Activated T-cell treated with anti-CD3 and anti-CD28 coated beads for 4 hours (primary cell): Measurements from ENCODE around the gene CNIH2.

ENCODE experiments used
- DNase-seq: peaks from one replicate; pipeline ENCODE4 v3.0.0-alpha.2; 2020

Gene CNIH2

GRCh38 chr11:66333220-66333877 is 55.4 kb downstream of the CNIH2 start:
- no peak for DNase-seq
